LoVo (cell line): ENCODE measurements around the gene MYADM.
"Not testable (repeated sequence)": the region's sequence is repeated elsewhere in the genome, so short reads cannot be mapped to it uniquely, and the experiment has no call there.

Source experiments
- DNase-seq: peaks from one replicate; pipeline ENCODE4 v3.0.0-alpha.2; 2016; ENCODE audit warnings: low spot score

The MYADM gene

GRCh38 chr19:53867225-53868090 is at the start of gene MYADM:
Gene MYADM (plus strand): TSS chr19:53867883. CDS start chr19:53873530, 5,647 bp downstream.
- DNase-seq = peak; percentile 84

GRCh38 chr19:53818756-53819155 is 48.9 kb upstream of the MYADM start:
- no peak for DNase-seq

DNA sequence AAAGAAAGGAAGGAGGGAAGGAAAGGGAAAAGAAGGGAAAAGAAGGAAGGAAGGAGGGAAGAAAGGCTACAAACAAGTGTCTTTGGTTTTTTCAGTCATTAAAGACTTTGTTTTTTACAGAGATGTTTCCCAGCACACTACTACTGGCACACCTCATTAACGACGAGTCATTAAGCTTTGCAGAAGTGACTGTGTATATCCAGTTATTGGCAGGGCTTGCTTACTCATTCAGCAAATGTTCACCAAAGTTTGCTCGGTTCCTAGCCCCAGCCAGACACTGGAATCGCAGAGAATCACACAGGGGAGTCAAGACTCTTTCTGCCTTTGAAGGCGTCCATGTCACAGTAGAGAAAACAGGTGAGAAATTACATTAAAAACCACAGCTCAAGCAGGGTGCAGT is 47.8 kb upstream of the MYADM start:
- DNase-seq = no peak

GRCh38 chr19:53823380-53824120 is 44.1 kb upstream of the MYADM start:
- no peak for DNase-seq

DNA sequence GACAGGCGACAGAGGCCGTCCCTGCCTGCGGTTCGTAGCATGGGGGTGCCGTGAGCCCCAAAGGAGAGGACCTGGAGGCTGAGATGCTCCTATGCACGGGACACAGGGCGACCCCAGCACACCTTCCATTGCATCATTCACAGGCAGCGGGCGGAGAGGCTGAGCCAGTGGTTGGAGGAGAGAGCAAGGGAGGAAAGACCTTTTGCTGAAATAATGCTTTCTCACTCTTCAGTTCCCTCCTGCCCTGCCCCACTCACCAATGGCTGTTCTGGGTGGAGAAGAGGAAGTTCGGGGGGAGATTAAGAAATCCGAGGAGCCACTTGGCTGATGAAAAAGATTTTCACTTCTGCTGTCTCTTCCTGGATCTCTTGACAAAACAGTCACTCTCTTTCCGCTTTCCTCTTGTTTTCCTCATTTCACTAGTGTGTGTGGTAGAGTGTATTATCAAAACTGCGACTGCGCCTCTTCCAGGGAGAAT is 43.5 kb upstream of the MYADM start, which contains the start of gene NLRP12:
TSS of gene NLRP12 (minus strand) at position 181 of the 478 bp plus-strand sequence. CDS start at position 41, 140 bp downstream.
- no peak for DNase-seq

DNA sequence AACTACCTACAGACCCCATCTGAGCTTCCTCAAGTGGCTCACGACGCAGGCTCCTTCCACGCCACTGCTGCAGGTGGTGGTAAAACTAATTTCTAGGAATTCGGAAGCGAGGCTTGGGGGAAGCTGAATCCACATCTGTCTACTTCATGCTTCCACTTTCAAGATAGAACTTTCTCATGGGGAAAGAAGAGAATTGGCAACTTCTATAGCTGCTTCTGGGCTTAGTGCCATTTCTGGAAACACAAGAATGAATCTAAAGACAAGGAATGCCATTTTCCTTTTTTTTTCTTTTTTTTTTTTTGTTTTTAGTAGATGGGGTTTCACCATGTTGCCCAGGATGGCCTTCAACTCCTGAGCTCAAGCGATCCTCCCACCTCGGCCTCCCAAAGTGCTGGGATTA is 40.8 kb upstream of the MYADM start:
- no peak for DNase-seq

DNA sequence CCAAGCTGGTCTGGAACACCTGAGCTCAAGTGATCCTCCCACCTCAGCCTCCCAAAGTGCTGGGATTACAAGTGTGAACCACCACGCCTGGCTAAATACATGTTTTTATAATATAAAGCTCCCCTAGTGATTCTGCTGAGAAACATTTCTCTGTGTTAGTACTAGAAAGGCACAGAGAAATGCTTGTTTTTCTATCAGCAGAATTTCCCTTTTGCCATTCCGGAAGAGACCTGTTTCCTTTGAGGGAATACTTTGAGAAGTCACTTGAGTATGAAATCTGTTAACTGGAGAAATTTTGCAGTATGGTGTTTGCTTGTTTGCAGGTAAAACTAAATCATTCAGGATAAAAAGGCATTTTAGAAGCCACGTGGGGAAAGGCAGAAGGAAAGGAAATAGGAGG is 39.2 kb upstream of the MYADM start:
- DNase-seq = no peak

DNA sequence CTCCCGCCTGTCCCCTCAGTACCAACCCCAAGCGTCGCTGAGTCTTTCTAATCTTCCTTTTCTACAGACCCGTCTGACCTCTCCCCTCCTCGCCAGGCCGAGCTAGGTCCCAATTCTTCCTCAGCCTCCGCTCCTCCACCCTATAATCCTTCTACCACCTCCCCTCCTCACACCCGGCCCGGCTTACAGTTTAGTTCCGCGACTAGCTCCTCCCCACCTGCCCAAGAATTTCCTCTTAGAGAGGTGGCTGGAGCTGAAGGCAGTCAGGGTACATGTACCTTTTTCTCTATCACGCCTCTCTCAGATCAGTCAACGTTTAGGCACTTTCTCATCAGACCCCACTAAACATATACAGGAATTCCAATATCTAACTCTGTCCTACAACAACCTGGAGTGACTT is 34.8 kb upstream of the MYADM start:
- not testable (repeated sequence) for DNase-seq

- not testable (repeated sequence) for DNase-seq
Observed at GRCh38 chr19:53838446-53838845, 29.2 kb upstream of the MYADM start.

- not testable (repeated sequence) for DNase-seq
Observed at GRCh38 chr19:53840241-53840640, 27.4 kb upstream of the MYADM start.

GRCh38 chr19:53840914-53841313 is 26.8 kb upstream of the MYADM start:
- not testable (repeated sequence) for DNase-seq

GRCh38 chr19:53844849-53845246 is 22.8 kb upstream of the MYADM start:
- no peak for DNase-seq

DNA sequence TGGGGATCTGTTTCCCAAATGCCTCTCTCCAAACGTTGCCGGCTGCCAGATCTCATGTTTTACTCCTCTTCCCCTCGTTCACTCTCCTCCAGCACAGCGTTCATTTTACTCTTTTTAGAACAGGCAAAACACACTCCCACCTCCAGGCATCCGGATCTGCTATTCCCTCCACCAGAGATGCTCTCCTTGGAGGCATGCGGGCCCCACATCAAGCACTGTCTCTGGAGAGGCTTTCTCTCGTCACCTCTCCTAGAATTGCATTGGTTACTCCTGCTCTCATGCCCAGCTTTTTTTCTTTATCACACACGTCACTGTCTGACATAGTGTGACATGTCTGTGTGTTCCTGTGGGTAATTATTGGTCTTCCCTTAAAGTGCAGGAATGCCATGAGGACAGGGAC is 20.1 kb upstream of the MYADM start:
- DNase-seq = no peak

DNA sequence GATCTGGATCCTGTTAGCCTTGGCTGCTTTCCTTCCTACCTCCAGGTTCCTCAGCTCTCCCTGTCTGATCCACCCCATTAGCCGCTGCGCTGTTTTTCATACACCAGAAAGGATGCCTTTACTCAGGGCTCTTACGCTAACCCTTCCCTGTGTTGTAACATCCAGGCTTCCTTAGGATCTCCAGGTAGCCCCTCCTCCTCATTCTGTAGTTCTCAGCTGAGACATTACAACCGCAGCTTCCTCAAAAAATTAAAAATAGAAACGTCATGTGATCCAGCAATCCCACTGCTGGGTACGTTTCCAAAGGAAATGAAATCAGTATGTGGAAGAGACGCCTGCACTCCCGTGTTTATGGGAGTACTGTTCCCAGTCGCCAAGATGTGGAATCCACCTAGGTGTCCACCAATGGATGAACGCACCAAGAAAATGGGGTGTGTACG is 18.4 kb upstream of the MYADM start:
- no peak for DNase-seq

DNA sequence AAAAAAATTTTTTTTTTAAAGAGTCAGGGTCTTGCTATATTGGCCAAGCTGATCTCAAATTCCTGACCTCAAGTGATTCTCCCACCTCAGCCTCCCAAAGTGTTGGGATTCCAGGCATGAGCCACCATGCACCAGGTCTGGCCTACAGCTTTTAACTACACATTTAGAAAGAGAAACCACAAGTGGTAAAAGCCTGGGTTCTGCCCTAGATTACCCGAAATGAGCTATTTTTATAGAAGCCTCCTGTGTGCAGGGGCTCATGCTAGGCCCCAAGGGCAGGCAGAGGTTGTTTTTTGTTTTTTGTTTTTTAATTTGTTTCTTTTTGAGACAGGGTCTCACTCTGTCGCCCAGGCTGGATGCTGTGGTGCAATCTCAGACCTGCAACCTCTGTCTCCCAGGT is 14.0 kb upstream of the MYADM start:
- DNase-seq = no peak

GRCh38 chr19:53864308-53864836 is 3.3 kb upstream of the MYADM start:
- peak; percentile 39 for DNase-seq

DNA sequence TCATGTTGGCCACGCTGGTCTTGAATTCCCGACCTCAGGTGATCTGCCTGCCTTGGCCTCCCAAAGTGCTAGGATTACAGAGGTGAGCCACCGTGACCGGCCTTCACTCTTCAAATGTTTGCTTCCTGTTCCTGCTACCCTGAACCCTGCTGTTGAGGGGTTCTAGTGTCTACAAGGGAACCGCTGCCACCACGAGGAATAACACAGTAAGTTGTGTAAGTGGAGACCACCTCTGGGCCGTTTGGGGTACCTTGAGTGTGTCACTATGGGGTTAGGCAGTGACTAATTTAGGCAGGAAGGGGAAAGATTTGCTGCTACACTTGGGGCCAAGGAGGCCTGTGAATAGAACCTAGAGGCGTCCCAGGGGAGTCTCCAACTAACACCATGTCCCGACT is 2.2 kb upstream of the MYADM start:
- no peak for DNase-seq

- peak; percentile 66 for DNase-seq
Observed at GRCh38 chr19:53865918-53866864, 1.5 kb upstream of the MYADM start.

GRCh38 chr19:53866865-53867224 is 838 bp upstream of the MYADM start:
- DNase-seq = no peak

DNA sequence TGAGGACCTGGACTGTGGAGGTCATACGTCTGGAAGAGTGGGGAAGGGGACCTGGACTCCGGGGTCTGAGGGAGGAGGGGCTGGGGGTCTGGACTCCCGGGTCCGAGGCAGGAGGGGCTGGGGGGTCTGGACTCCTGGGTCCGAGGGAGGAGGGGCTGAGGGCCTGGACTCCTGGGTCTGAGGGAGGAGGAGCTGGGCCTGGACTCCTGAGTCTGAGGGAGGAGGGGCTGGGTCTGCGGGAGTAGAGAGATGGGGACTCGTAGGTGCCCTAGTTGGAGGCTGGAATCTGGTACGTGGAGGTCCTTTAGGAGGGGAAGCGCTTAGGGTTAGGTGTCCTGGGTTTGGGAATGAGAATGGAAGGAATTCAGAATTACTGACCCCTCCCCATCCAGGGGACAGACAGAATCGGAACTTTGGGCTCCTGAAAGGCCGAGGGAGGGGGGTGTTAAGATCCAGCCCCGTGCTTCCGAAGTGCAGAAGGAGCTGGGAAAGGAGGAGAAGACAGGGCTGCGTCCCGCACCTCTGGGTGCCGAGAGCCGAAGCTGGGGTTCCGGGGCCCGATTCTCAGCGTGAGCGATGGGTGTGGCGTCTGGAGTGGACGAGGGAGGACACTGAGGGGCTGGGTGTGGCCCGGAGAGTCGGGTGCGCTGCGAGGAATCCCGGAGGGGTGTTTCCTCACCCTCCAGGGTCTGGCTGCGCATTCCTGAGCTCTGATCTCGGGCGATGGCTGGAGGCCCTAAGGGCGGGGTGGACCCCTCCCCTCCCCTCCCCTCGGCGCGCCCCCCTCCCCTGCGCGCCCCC is 608 bp downstream of the MYADM start:
- DNase-seq = no peak
